Liver (tissue), 9 donors: ENCODE results near the gene RHOT1. TPM values are rescaled to one million over a fixed set of nuclear protein-coding genes. Genes with fewer than 3 reads are reported as not detected.
"Not testable (repeated sequence)": the region's sequence is repeated elsewhere in the genome, so short reads cannot be mapped to it uniquely, and the experiment has no call there.

Experiments
- DNase-seq: peaks from one replicate; pipeline ENCODE4 v3.0.0-alpha.2; 2017; ENCODE audit warnings: low spot score
- H3K27ac ChIP-seq, 2 donors: one replicate each; pipeline ENCODE4 v1.7.0; 2013; ENCODE audit warnings: inconsistent platforms in 2 of 2, low read length in 2 of 2, control low read depth in 1 of 2, low read depth in 1 of 2, mild to moderate bottlenecking in 1 of 2
- H3K27me3 ChIP-seq, 4 donors: one replicate each; pipeline versions ENCODE4 v1.6.1 to v1.7.0; 2013; ENCODE audit warnings: low read length in 3 of 4, inconsistent platforms in 1 of 4, mild to moderate bottlenecking in 1 of 4, moderate library complexity in 1 of 4; ENCODE audit not compliant: control insufficient read depth in 4 of 4, insufficient read depth in 4 of 4
- H3K36me3 ChIP-seq, 4 donors: one replicate each; pipeline versions ENCODE4 v1.6.1 to v1.7.0; 2013; ENCODE audit warnings: low read length in 3 of 4, mild to moderate bottlenecking in 3 of 4, low read depth in 1 of 4, moderate library complexity in 1 of 4; ENCODE audit not compliant: control insufficient read depth in 4 of 4, insufficient read depth in 3 of 4
- H3K4me1 ChIP-seq, 4 donors: one replicate each; pipeline versions ENCODE4 v1.6.1 to v1.7.0; 2013; ENCODE audit warnings: low read length in 3 of 4, mild to moderate bottlenecking in 3 of 4, moderate library complexity in 1 of 4; ENCODE audit not compliant: control insufficient read depth in 4 of 4, insufficient read depth in 4 of 4
- H3K4me3 ChIP-seq, 3 donors: one replicate each; pipeline versions ENCODE4 v1.6.1 to v1.7.0; 2013; ENCODE audit warnings: low read length in 3 of 3, control low read depth in 1 of 3, low read depth in 1 of 3, mild to moderate bottlenecking in 1 of 3
- H3K9ac ChIP-seq, 2 donors: one replicate each; pipeline ENCODE4 v1.7.0; 2013; ENCODE audit warnings: low read length in 2 of 2, mild to moderate bottlenecking in 2 of 2, moderate library complexity in 2 of 2, control low read depth in 1 of 2, low read depth in 1 of 2
- H3K9me3 ChIP-seq, 4 donors: one replicate each; pipeline versions ENCODE4 v1.6.1 to v1.7.0; 2013; ENCODE audit warnings: low read length in 3 of 4; ENCODE audit not compliant: control insufficient read depth in 4 of 4
- EGR1 ChIP-seq, 2 donors: IDR thresholded peaks; 2 replicates each; pipeline ENCODE4 v1.6.1; 2016 to 2018; ENCODE audit warnings: antibody characterized with exemption in 2 of 2, low read depth in 2 of 2
- FOXA1 ChIP-seq: IDR thresholded peaks from 2 replicates; pipeline ENCODE4 v1.6.1; 2016; ENCODE audit warnings: antibody characterized with exemption
- FOXA2 ChIP-seq: IDR thresholded peaks from 2 replicates; pipeline ENCODE4 v1.6.1; 2016; ENCODE audit warnings: antibody characterized with exemption
- GABPA ChIP-seq, 2 donors: IDR thresholded peaks in 1 of 2; conservative IDR thresholded peaks in 1 of 2; 2 replicates each; pipeline ENCODE4 v1.6.1; 2016; ENCODE audit warnings: antibody characterized with exemption in 2 of 2, mild to moderate bottlenecking in 1 of 2, moderate library complexity in 1 of 2
- HNF4A ChIP-seq, 2 donors: conservative IDR thresholded peaks; 2 replicates each; pipeline ENCODE4 v1.6.1; 2016; ENCODE audit warnings: antibody characterized with exemption in 2 of 2, mild to moderate bottlenecking in 2 of 2
- HNF4G ChIP-seq: IDR thresholded peaks from 2 replicates; pipeline ENCODE4 v1.6.1; 2016; ENCODE audit warnings: antibody characterized with exemption
- JUND ChIP-seq, 2 donors: IDR thresholded peaks; 2 replicates each; pipeline ENCODE4 v1.6.1; 2016; ENCODE audit warnings: antibody characterized with exemption in 2 of 2
- NR2F2 ChIP-seq: IDR thresholded peaks from 2 replicates; pipeline ENCODE4 v1.6.1; 2016; ENCODE audit warnings: antibody characterized with exemption
- RAD21 ChIP-seq, 2 donors: IDR thresholded peaks; 2 replicates each; pipeline ENCODE4 v1.6.1; 2016; ENCODE audit warnings: antibody characterized with exemption in 2 of 2, mild to moderate bottlenecking in 2 of 2
- RXRA ChIP-seq, 2 donors: IDR thresholded peaks; 2 replicates each; pipeline ENCODE4 v1.6.1; 2017 to 2018; ENCODE audit warnings: antibody characterized with exemption in 2 of 2, mild to moderate bottlenecking in 1 of 2
- SP1 ChIP-seq: IDR thresholded peaks from 2 replicates; pipeline ENCODE4 v1.6.1; 2018; ENCODE audit warnings: antibody characterized with exemption, mild to moderate bottlenecking
- TAF1 ChIP-seq: conservative IDR thresholded peaks from 2 replicates; pipeline ENCODE4 v1.6.1; 2016; ENCODE audit warnings: antibody characterized with exemption, mild to moderate bottlenecking
- YY1 ChIP-seq: IDR thresholded peaks from 2 replicates; pipeline ENCODE4 v1.6.1; 2016; ENCODE audit warnings: antibody characterized with exemption, mild to moderate bottlenecking
- ZBTB33 ChIP-seq: IDR thresholded peaks from 2 replicates; pipeline ENCODE4 v1.6.1; 2016; ENCODE audit warnings: antibody characterized with exemption
- WGBS: extraction: QIAGEN DNeasy Blood & Tissue Kit; methylation state at CpG from one replicate; pipeline ENCODE4 v1.1.7; 2013; 5-methylcytosine and 5-hydroxymethylcytosine counted together
- polyA plus RNA-seq, 2 donors: library from polyadenylated mRNA; stranded (reverse) in 1 of 2; unstranded in 1 of 2; fragments of 200-250 nt in 1 of 2; fragments of >200 nt in 1 of 2; fragmentation: Nextera tagmentation in 1 of 2; extraction: Ambion mirVana in 1 of 2; gene quantifications; one replicate each; pipeline versions ENCODE4 v1.2.1 to v1.2.3, GENCODE V29; 2013 to 2015
- total RNA-seq, 2 donors: library from RNA; depleted of rRNA; stranded (reverse); fragments of >200 nt; gene quantifications; one replicate each; pipeline ENCODE4 v1.2.3, GENCODE V29; 2014
- TF ChIP-seq, protein P1 (sequence below): IDR thresholded peaks from 2 replicates; pipeline ENCODE4 v1.6.1; 2016; ENCODE audit warnings: antibody characterized with exemption
- TF ChIP-seq, protein P2 (sequence below): IDR thresholded peaks from 2 replicates; pipeline ENCODE4 v1.6.1; 2016; ENCODE audit warnings: antibody characterized with exemption, mild to moderate bottlenecking
- TF ChIP-seq, protein P3 (sequence below): fragments of 150-350 bp; IDR thresholded peaks from 2 replicates; pipeline ENCODE4 v1.5.1; 2017; ENCODE audit warnings: improper control_type of control experiment, low read depth, low read length; ENCODE audit not compliant: missing input control
- TF ChIP-seq, protein P4 (sequence below): IDR thresholded peaks from 2 replicates; pipeline ENCODE4 v1.6.1; 2016; ENCODE audit warnings: antibody characterized with exemption
- donor health status: healthy.
- donor health status: healthy.
- donor health status: healthy.
- donor health status: healthy.
- donor health status: healthy.

RHOT1 gene
- total and polyA plus RNA-seq, 4 donors, result 8.1 to 43.4 (median 17.1) TPM

- not testable (repeated sequence) for H3K4me1 ChIP-seq, H3K27me3 ChIP-seq, H3K9me3 ChIP-seq, H3K9ac ChIP-seq, H3K4me3 ChIP-seq, DNase-seq, H3K27ac ChIP-seq
- 58% methylated on average over 2 of the region's 2 CpGs for WGBS
- H3K36me3 ChIP-seq, result peaks cover 21 to 30% (median 24%) of the 10 kb centered on the region in 4 donors
These were observed 38.0 kb downstream of the RHOT1 start for GRCh38 chr17:32180262-32180661.

- TF ChIP-seq RXRA (IDR thresholded peaks at IDR 0.05) (no peak), JUND (IDR thresholded peaks at IDR 0.05) (no peak), HNF4G (no peak), SP1 (no peak), FOXA2 (no peak), HNF4A (conservative IDR thresholded peaks at IDR 0.05) (no peak), NR2F2 (no peak), ZBTB33 (no peak), GABPA (IDR thresholded peaks at IDR 0.05 in 1 of 2, conservative IDR thresholded peaks at IDR 0.05 in 1 of 2) (no peak), FOXA1 (no peak), RAD21 (IDR thresholded peaks at IDR 0.05) (no peak), EGR1 (IDR thresholded peaks at IDR 0.05; ENCODE audit: low read depth in 2 of 2) (no peak), YY1 (no peak), TAF1 (no peak)
- TF ChIP-seq, protein P1, sequence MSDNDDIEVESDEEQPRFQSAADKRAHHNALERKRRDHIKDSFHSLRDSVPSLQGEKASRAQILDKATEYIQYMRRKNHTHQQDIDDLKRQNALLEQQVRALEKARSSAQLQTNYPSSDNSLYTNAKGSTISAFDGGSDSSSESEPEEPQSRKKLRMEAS, result no peak
- TF ChIP-seq, protein P2, sequence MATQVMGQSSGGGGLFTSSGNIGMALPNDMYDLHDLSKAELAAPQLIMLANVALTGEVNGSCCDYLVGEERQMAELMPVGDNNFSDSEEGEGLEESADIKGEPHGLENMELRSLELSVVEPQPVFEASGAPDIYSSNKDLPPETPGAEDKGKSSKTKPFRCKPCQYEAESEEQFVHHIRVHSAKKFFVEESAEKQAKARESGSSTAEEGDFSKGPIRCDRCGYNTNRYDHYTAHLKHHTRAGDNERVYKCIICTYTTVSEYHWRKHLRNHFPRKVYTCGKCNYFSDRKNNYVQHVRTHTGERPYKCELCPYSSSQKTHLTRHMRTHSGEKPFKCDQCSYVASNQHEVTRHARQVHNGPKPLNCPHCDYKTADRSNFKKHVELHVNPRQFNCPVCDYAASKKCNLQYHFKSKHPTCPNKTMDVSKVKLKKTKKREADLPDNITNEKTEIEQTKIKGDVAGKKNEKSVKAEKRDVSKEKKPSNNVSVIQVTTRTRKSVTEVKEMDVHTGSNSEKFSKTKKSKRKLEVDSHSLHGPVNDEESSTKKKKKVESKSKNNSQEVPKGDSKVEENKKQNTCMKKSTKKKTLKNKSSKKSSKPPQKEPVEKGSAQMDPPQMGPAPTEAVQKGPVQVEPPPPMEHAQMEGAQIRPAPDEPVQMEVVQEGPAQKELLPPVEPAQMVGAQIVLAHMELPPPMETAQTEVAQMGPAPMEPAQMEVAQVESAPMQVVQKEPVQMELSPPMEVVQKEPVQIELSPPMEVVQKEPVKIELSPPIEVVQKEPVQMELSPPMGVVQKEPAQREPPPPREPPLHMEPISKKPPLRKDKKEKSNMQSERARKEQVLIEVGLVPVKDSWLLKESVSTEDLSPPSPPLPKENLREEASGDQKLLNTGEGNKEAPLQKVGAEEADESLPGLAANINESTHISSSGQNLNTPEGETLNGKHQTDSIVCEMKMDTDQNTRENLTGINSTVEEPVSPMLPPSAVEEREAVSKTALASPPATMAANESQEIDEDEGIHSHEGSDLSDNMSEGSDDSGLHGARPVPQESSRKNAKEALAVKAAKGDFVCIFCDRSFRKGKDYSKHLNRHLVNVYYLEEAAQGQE, result no peak
- TF ChIP-seq, protein P3, sequence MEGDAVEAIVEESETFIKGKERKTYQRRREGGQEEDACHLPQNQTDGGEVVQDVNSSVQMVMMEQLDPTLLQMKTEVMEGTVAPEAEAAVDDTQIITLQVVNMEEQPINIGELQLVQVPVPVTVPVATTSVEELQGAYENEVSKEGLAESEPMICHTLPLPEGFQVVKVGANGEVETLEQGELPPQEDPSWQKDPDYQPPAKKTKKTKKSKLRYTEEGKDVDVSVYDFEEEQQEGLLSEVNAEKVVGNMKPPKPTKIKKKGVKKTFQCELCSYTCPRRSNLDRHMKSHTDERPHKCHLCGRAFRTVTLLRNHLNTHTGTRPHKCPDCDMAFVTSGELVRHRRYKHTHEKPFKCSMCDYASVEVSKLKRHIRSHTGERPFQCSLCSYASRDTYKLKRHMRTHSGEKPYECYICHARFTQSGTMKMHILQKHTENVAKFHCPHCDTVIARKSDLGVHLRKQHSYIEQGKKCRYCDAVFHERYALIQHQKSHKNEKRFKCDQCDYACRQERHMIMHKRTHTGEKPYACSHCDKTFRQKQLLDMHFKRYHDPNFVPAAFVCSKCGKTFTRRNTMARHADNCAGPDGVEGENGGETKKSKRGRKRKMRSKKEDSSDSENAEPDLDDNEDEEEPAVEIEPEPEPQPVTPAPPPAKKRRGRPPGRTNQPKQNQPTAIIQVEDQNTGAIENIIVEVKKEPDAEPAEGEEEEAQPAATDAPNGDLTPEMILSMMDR, result no peak
- TF ChIP-seq, protein P4, sequence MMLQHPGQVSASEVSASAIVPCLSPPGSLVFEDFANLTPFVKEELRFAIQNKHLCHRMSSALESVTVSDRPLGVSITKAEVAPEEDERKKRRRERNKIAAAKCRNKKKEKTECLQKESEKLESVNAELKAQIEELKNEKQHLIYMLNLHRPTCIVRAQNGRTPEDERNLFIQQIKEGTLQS, result no peak
- Histone ChIP-seq H3K36me3 (peaks cover 3 to 18% (median 13%) of the 10 kb centered on the region in 4 donors), H3K27ac (no peak overlapping the region), H3K4me3 (no peak overlapping the region), H3K4me1 (peaks cover 0 to 2% (median 0%) of the 10 kb centered on the region in 4 donors), H3K9ac (no peak overlapping the region), H3K9me3 (no peaks in the 10 kb centered on the region), H3K27me3 (no peaks in the 10 kb centered on the region)
- no peak for DNase-seq
- 98% methylated on average over 2 of the region's 2 CpGs for WGBS
These were observed 43.6 kb downstream of the RHOT1 start for GRCh38 chr17:32185875-32186274.
